ENCODE measurements around the gene TSPO.
"Not testable (repeated sequence)": the region's sequence is repeated elsewhere in the genome, so short reads cannot be mapped to it uniquely, and the experiment has no call there.

Gene TSPO

GRCh38 chr22:43151251-43152002 lies at the start of gene TSPO:
TSS of gene TSPO (plus strand) at chr22:43151559. CDS start at chr22:43159239, 7,680 bp downstream.
- Histone ChIP-seq H4K20me1 (ENCODE audit: insufficient read depth, low read length) (no peaks in the 10 kb centered on the region), H3K4me1 (ENCODE audit: low read length) (peaks cover 12% of the 10 kb centered on the region), H3K27me3 (replicated peaks; ENCODE audit: insufficient read depth, low read length) (no peaks in the 10 kb centered on the region), H3K27ac (ENCODE audit: low read length) (no peak within 1 kb of the TSS), H3K9me2 (replicated peaks; ENCODE audit: insufficient read depth, low read length) (no peaks in the 10 kb centered on the region), H3F3A (ENCODE audit: insufficient read depth, low read length) (peaks cover 8% of the 10 kb centered on the region), H2AFZ (ENCODE audit: low read length) (peak within 1 kb of the TSS; percentile 71), H3K4me3 (ENCODE audit: low read length) (peak within 1 kb of the TSS; percentile 76), H3K9me3 (replicated peaks; ENCODE audit: insufficient read depth, low read length) (no peaks in the 10 kb centered on the region), H3K9ac (ENCODE audit: low read length) (peak within 1 kb of the TSS; percentile 43), H3K79me2 (ENCODE audit: low read length) (peaks cover 4% of the 10 kb centered on the region), H3K4me2 (ENCODE audit: low read depth, low read length) (peak within 1 kb of the TSS; percentile 95), H3K36me3 (replicated peaks; ENCODE audit: insufficient read depth, low read length) (no peaks in the 10 kb centered on the region)
- DNase-seq: peak; percentile 21
- no peak for TF ChIP-seq CTCF (IDR thresholded peaks at IDR 0.05; ENCODE audit: low read length)
- TF ChIP-seq EZH2phosphoT487 (IDR thresholded peaks at IDR 0.05; ENCODE audit: low read length): no peak
- TF ChIP-seq EZH2 (optimal IDR thresholded peaks at IDR 0.05; ENCODE audit: low read depth, low read length): no peak

- H3K4me3 ChIP-seq (ENCODE audit: low read length); H3K9me3 ChIP-seq (replicated peaks; ENCODE audit: insufficient read depth, low read length); H4K20me1 ChIP-seq (ENCODE audit: insufficient read depth, low read length); H3K9ac ChIP-seq (ENCODE audit: low read length); H3K4me1 ChIP-seq (ENCODE audit: low read length); H3K27ac ChIP-seq (ENCODE audit: low read length); H3F3A ChIP-seq (ENCODE audit: insufficient read depth, low read length); H3K27me3 ChIP-seq (replicated peaks; ENCODE audit: insufficient read depth, low read length); H2AFZ ChIP-seq (ENCODE audit: low read length); H3K36me3 ChIP-seq (replicated peaks; ENCODE audit: insufficient read depth, low read length); H3K79me2 ChIP-seq (ENCODE audit: low read length); H3K9me2 ChIP-seq (replicated peaks; ENCODE audit: insufficient read depth, low read length): not testable (repeated sequence)
- peak; percentile 86 for DNase-seq
- H3K4me2 ChIP-seq (ENCODE audit: low read depth, low read length): peak overlapping the region; percentile 42; the same call in 1 of the 2 replicates
These were observed 47.2 kb upstream of the TSPO start for GRCh38 chr22:43104056-43104625.

GRCh38 chr22:43104950-43105349 lies 46.4 kb upstream of the TSPO start:
- H4K20me1 ChIP-seq (ENCODE audit: insufficient read depth, low read length); H3K36me3 ChIP-seq (replicated peaks; ENCODE audit: insufficient read depth, low read length); H3K4me1 ChIP-seq (ENCODE audit: low read length); H3K79me2 ChIP-seq (ENCODE audit: low read length); H3K9me2 ChIP-seq (replicated peaks; ENCODE audit: insufficient read depth, low read length); H3K4me3 ChIP-seq (ENCODE audit: low read length); H3F3A ChIP-seq (ENCODE audit: insufficient read depth, low read length); DNase-seq; H3K9ac ChIP-seq (ENCODE audit: low read length); H2AFZ ChIP-seq (ENCODE audit: low read length); H3K27ac ChIP-seq (ENCODE audit: low read length); H3K27me3 ChIP-seq (replicated peaks; ENCODE audit: insufficient read depth, low read length); H3K9me3 ChIP-seq (replicated peaks; ENCODE audit: insufficient read depth, low read length); H3K4me2 ChIP-seq (ENCODE audit: low read depth, low read length): not testable (repeated sequence)

- H3K36me3 ChIP-seq (replicated peaks; ENCODE audit: insufficient read depth, low read length): no peaks in the 10 kb centered on the region
- no peaks in the 10 kb centered on the region for H3K79me2 ChIP-seq (ENCODE audit: low read length)
- TF ChIP-seq CTCF (IDR thresholded peaks at IDR 0.05; ENCODE audit: low read length) (no peak), EZH2 (optimal IDR thresholded peaks at IDR 0.05; ENCODE audit: low read depth, low read length) (no peak), EZH2phosphoT487 (IDR thresholded peaks at IDR 0.05; ENCODE audit: low read length) (no peak)
- H2AFZ ChIP-seq (ENCODE audit: low read length): no peak overlapping the region
- H3K27me3 ChIP-seq (replicated peaks; ENCODE audit: insufficient read depth, low read length): peaks cover 10% of the 10 kb centered on the region; the same call in 1 of the 2 replicates
- peaks cover 7% of the 10 kb centered on the region for H3K4me1 ChIP-seq (ENCODE audit: low read length)
- no peak overlapping the region for H3K27ac ChIP-seq (ENCODE audit: low read length)
- H3K9me2 ChIP-seq (replicated peaks; ENCODE audit: insufficient read depth, low read length): no peaks in the 10 kb centered on the region
- no peaks in the 10 kb centered on the region for H3K9me3 ChIP-seq (replicated peaks; ENCODE audit: insufficient read depth, low read length)
- H3F3A ChIP-seq (ENCODE audit: insufficient read depth, low read length): no peaks in the 10 kb centered on the region; the same call in 1 of the 2 replicates
- no peak overlapping the region for H3K4me2 ChIP-seq (ENCODE audit: low read depth, low read length)
- H4K20me1 ChIP-seq (ENCODE audit: insufficient read depth, low read length): no peaks in the 10 kb centered on the region
- no peak overlapping the region for H3K9ac ChIP-seq (ENCODE audit: low read length)
- DNase-seq: no peak
- H3K4me3 ChIP-seq (ENCODE audit: low read length): no peak overlapping the region
These were observed 45.1 kb upstream of the TSPO start for GRCh38 chr22:43106302-43106701.
